K562 (cell line): ENCODE results near the gene PSMC1. TPM values are rescaled to one million over a fixed set of nuclear protein-coding genes. Genes with fewer than 3 reads are reported as not detected.

Experiments used
- CHD1 ChIP-seq: fragments of 200-600 bp; sonication (generic); IDR thresholded peaks from one replicate; pipeline ENCODE4 v1.6.1; 2012; ENCODE audit warnings: mild to moderate bottlenecking, moderate library complexity, low read length, inconsistent platforms
- KLF13 ChIP-seq: fragments of 450-650 bp; IDR thresholded peaks from 2 replicates; pipeline ENCODE4 v1.6.1; 2016; ENCODE audit warnings: missing genetic modification characterization, low read depth, mild to moderate bottlenecking, missing compliant biosample characterization, moderate library complexity, borderline replicate concordance
- ZFP36 ChIP-seq: fragments of 150-350 bp; IDR thresholded peaks from 2 replicates; pipeline ENCODE4 v1.6.1; 2018; ENCODE audit warnings: low read length, low read depth; ENCODE audit not compliant: partially characterized antibody
- polyA plus RNA-seq, 8 experiments: library from polyadenylated mRNA; depleted of rRNA in 4 of 8; stranded (reverse) in 5 of 8; unstranded in 3 of 8; fragments of >200 nt; fragmentation: Nextera tagmentation in 2 of 8; fragmentation: Illumina TruSeq in 1 of 8; extraction: Ambion mirVana in 2 of 8; extraction: Trizol in 1 of 8; gene quantifications; 2 replicates each; pipeline versions ENCODE4 v1.2.1 to v1.2.3, GENCODE V29; 2011 to 2014; ENCODE audit warnings: inconsistent platforms in 1 of 8, missing spikeins in 1 of 8
- total RNA-seq, 7 experiments: library from RNA; depleted of rRNA in 6 of 7; stranded (reverse); fragments of >200 nt in 6 of 7; fragmentation: Illumina TruSeq in 2 of 7; extraction: Trizol in 2 of 7; gene quantifications; 2 replicates each; pipeline versions ENCODE4 v1.2.1 to v1.2.3, GENCODE V29; 2011 to 2021; ENCODE audit warnings: low replicate concordance in 1 of 7
- TF ChIP-seq, protein P1 (sequence below): fragments of 150-350 bp; IDR thresholded peaks from 2 replicates; pipeline ENCODE4 v1.6.1; 2014; ENCODE audit warnings: low read depth, mild to moderate bottlenecking, low read length, borderline replicate concordance
- TF ChIP-seq, protein P2 (sequence below), 2 experiments: IDR thresholded peaks; 2 replicates each; pipeline ENCODE4 v1.6.1; 2011; ENCODE audit warnings: borderline replicate concordance in 1 of 2, control low read depth in 1 of 2, low read depth in 1 of 2, low read length in 1 of 2, mild to moderate bottlenecking in 1 of 2, mixed read lengths in 1 of 2, moderate library complexity in 1 of 2; ENCODE audit not compliant: insufficient read depth in 1 of 2, insufficient read length in 1 of 2, poor library complexity in 1 of 2, severe bottlenecking in 1 of 2; ENCODE audit errors: extremely low read depth in 1 of 2

Gene PSMC1
- total and polyA plus RNA-seq, 9 of the 15 experiments (the other 6 are each of a cell fraction or from before 2014, with no cell fraction given), result 87.8 to 276 (median 165) TPM

DNA sequence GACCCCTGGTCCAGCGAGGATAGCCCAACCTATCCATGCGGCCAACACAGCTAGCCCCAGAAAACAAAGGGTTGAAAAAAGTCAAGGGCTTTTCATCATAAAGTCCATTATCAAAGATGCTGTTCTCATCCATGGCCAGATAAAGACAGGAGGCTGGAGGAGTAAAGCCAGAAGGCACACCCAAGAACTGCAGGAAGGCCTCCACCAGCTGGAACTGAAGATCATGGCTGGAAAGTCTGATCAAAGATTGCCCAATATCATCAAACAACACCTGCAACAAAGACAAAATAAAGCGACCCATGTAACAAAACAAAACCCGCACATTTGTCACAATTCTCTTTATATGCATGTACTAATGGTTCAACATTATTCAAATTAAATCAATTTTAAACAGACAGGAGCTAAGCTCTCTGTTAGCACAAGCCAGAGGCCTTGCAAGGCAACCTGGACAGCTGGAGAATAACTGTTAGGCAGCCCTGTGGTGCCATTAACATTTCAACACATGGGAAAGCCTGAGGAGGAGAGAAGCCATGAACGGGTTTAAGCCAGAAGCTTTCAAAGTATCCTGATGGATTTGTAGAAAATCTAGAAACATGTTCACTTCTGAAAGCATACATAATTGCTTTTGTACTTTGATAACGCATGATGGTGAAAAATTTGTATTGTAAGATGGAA lies 34.1 kb downstream of the PSMC1 start (continued):
- TF ChIP-seq, protein P1, sequence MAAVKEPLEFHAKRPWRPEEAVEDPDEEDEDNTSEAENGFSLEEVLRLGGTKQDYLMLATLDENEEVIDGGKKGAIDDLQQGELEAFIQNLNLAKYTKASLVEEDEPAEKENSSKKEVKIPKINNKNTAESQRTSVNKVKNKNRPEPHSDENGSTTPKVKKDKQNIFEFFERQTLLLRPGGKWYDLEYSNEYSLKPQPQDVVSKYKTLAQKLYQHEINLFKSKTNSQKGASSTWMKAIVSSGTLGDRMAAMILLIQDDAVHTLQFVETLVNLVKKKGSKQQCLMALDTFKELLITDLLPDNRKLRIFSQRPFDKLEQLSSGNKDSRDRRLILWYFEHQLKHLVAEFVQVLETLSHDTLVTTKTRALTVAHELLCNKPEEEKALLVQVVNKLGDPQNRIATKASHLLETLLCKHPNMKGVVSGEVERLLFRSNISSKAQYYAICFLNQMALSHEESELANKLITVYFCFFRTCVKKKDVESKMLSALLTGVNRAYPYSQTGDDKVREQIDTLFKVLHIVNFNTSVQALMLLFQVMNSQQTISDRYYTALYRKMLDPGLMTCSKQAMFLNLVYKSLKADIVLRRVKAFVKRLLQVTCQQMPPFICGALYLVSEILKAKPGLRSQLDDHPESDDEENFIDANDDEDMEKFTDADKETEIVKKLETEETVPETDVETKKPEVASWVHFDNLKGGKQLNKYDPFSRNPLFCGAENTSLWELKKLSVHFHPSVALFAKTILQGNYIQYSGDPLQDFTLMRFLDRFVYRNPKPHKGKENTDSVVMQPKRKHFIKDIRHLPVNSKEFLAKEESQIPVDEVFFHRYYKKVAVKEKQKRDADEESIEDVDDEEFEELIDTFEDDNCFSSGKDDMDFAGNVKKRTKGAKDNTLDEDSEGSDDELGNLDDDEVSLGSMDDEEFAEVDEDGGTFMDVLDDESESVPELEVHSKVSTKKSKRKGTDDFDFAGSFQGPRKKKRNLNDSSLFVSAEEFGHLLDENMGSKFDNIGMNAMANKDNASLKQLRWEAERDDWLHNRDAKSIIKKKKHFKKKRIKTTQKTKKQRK, result no peak
- no peak for TF ChIP-seq ZFP36
- TF ChIP-seq CHD1, result no peak
- TF ChIP-seq KLF13, result no peak
- TF ChIP-seq, protein P2, sequence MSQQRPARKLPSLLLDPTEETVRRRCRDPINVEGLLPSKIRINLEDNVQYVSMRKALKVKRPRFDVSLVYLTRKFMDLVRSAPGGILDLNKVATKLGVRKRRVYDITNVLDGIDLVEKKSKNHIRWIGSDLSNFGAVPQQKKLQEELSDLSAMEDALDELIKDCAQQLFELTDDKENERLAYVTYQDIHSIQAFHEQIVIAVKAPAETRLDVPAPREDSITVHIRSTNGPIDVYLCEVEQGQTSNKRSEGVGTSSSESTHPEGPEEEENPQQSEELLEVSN (IDR thresholded peaks at IDR 0.05; ENCODE audit: borderline replicate concordance in 1 of 2, extremely low read depth in 1 of 2, insufficient read depth in 1 of 2, insufficient read length in 1 of 2, low read depth in 1 of 2, low read length in 1 of 2, poor library complexity in 1 of 2, severe bottlenecking in 1 of 2), result no peak
